ENCODE data around the gene SEMA3B.

DNA sequence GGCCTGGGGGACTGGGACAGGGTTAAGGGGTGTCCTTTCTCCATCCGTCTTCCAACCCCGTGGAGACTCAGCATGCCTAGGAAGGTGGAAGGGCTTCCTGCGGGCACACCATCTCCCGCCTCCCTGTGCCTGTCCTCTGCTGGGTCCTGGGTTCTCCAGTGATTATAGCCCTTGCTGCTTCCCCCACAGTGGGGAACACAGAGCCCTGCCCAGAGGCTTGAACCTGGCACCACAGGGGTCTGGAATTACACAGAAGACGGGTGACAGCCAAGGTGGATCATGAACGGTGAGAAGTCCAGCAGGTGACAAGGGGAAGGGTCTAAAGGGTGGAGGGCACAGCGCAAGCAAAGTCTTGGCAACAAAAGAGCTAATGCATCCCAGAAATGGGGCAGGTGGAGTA lies 6.2 kb upstream of the SEMA3B start:
- TF ChIP-seq CTCF (IDR thresholded peaks at IDR 0.05; ENCODE audit: low read length) = no peak
- TF ChIP-seq EZH2phosphoT487 (IDR thresholded peaks at IDR 0.05; ENCODE audit: low read length) = no peak
